SKM-1 (cell line): Measurements from ENCODE around the gene RASGRF2.

ENCODE experiments used
- DNase-seq: peaks from one replicate; lab custom pipeline; 2025; ENCODE audit not compliant: unreplicated experiment; lab: John Stamatoyannopoulos, UW

RASGRF2 gene

GRCh38 chr5:81194633-81195334 is 234.6 kb downstream of the RASGRF2 start:
- peak; percentile 46 for DNase-seq

- DNase-seq, result no peak
Measured at GRCh38 chr5:81195335-81195929, 235.3 kb downstream of the RASGRF2 start.

GRCh38 chr5:81202655-81203054 is 242.5 kb downstream of the RASGRF2 start:
- no peak for DNase-seq

- no peak for DNase-seq
Measured at GRCh38 chr5:81203729-81204128, 243.6 kb downstream of the RASGRF2 start.

GRCh38 chr5:81204205-81204604 is 244.0 kb downstream of the RASGRF2 start:
- DNase-seq, result no peak

- DNase-seq, result no peak
Measured at GRCh38 chr5:81205058-81205457, 244.9 kb downstream of the RASGRF2 start.

GRCh38 chr5:81207009-81207408 is 246.8 kb downstream of the RASGRF2 start:
- no peak for DNase-seq

- no peak for DNase-seq
Measured at GRCh38 chr5:81208904-81209303, 248.7 kb downstream of the RASGRF2 start.

- no peak for DNase-seq
Measured at GRCh38 chr5:81209386-81209785, 249.2 kb downstream of the RASGRF2 start.

GRCh38 chr5:81209869-81210493 is 249.8 kb downstream of the RASGRF2 start:
- DNase-seq, result no peak

- no peak for DNase-seq
Measured at GRCh38 chr5:81212211-81212751, 252.1 kb downstream of the RASGRF2 start.

- DNase-seq, result no peak
Measured at GRCh38 chr5:81213070-81213469, 252.9 kb downstream of the RASGRF2 start.

GRCh38 chr5:81214848-81215247 is 254.7 kb downstream of the RASGRF2 start:
- no peak for DNase-seq

GRCh38 chr5:81216152-81216551 is 256.0 kb downstream of the RASGRF2 start:
- DNase-seq, result no peak

- no peak for DNase-seq
Measured at GRCh38 chr5:81219389-81219788, 259.2 kb downstream of the RASGRF2 start.

- no peak for DNase-seq
Measured at GRCh38 chr5:81222285-81222684, 262.1 kb downstream of the RASGRF2 start.

GRCh38 chr5:81225463-81225862 is 265.3 kb downstream of the RASGRF2 start:
- DNase-seq, result no peak

GRCh38 chr5:81226286-81226685 is 266.1 kb downstream of the RASGRF2 start:
- no peak for DNase-seq

- no peak for DNase-seq
Measured at GRCh38 chr5:81226949-81227348, 266.8 kb downstream of the RASGRF2 start.

GRCh38 chr5:81228084-81228483 is 267.9 kb downstream of the RASGRF2 start:
- no peak for DNase-seq

- DNase-seq, result no peak
Measured at GRCh38 chr5:81230416-81230815, 270.3 kb downstream of the RASGRF2 start.

- DNase-seq, result no peak
Measured at GRCh38 chr5:81232464-81233079, 272.4 kb downstream of the RASGRF2 start.
